Measurements from ENCODE around the gene TSEN54. TPM values are rescaled to one million over a fixed set of nuclear protein-coding genes. Genes with fewer than 3 reads are reported as not detected.

TSEN54 gene
- total RNA-seq, 4 donors from 2014 or later = 15.8 to 26.5 (median 17.1) TPM

- WGBS, 2 donors (ENCODE audit: low coverage in 1 of 2) = 100% methylated on average over 2 of the region's 39 CpGs; no CpG with 5 or more reads in 1 of the 2 donors
- no peaks in the 10 kb centered on the region for H3K4me1 ChIP-seq
- no peaks in the 10 kb centered on the region for H3K9me3 ChIP-seq
- no peak overlapping the region for H3K4me3 ChIP-seq
- TF ChIP-seq POLR2AphosphoS5 (IDR thresholded peaks at IDR 0.05) (no peak), EP300 (IDR thresholded peaks at IDR 0.05) (no peak), POLR2A (IDR thresholded peaks at IDR 0.05) (no peak), CTCF (IDR thresholded peaks at IDR 0.05) (no peak)
- no peak for ATAC-seq
- no peaks in the 10 kb centered on the region for H3K27me3 ChIP-seq
- no peaks in the 10 kb centered on the region for H3K36me3 ChIP-seq
- H3K27ac ChIP-seq = no peak overlapping the region
Observed at GRCh38 chr17:75572713-75573539, 56.6 kb downstream of the TSEN54 start.

DNA sequence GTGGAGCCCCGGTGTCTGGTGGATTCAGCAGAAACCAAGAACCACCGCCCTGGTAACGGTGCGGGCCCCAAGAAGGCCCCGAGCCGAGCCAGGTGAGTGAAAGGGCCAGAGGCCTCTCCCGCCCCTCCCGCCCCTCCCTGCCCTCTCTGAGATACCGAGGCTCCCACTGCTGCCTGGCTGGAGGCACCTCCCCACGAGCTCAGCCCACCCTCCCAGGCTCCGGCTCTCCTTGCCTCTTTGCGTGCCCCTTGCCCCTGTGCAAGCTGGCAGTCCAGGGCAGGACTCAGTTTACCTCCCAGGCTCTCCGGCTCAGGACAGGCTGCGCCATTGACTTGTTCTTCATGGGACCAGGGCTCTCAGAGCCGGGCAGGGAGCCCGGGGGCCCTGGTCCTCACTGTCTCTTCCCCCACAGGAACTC is 57.2 kb downstream of the TSEN54 start:
- no peaks in the 10 kb centered on the region for H3K4me1 ChIP-seq
- H3K36me3 ChIP-seq = no peaks in the 10 kb centered on the region
- 83% methylated on average over 4 of the region's 16 CpGs; no CpG with 5 or more reads in 1 of the 2 donors for WGBS, 2 donors (ENCODE audit: low coverage in 1 of 2)
- TF ChIP-seq POLR2A (IDR thresholded peaks at IDR 0.05) (no peak), EP300 (IDR thresholded peaks at IDR 0.05) (no peak), CTCF (IDR thresholded peaks at IDR 0.05) (no peak), POLR2AphosphoS5 (IDR thresholded peaks at IDR 0.05) (no peak)
- no peaks in the 10 kb centered on the region for H3K9me3 ChIP-seq
- no peaks in the 10 kb centered on the region for H3K27me3 ChIP-seq
- no peak overlapping the region for H3K27ac ChIP-seq
- no peak for ATAC-seq
- H3K4me3 ChIP-seq = no peak overlapping the region

DNA sequence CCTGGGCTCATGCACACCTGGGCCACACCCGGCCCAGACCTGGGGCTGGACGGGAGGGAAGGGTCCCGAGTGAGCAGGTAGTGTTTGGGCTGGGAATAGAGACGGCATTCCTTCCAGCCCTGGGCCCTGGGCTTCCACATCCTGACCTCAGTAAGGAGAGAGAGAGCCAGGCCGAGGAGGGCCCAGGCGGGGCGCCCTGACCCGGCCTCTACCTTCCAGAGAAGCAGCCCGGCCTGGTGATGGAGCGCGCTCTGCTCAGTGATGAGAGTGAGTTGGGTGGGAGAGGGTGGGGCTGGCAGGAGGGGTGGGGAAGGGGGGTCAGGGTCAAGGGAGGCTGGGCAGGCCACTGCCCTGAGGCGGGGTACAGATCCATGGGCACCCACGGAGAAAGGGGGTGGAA is 57.7 kb downstream of the TSEN54 start:
- Histone ChIP-seq H3K36me3 (no peaks in the 10 kb centered on the region), H3K27ac (no peak overlapping the region), H3K4me3 (no peak overlapping the region), H3K27me3 (no peaks in the 10 kb centered on the region), H3K9me3 (no peaks in the 10 kb centered on the region), H3K4me1 (no peaks in the 10 kb centered on the region)
- ATAC-seq = no peak
- 97% methylated on average over 5 of the region's 13 CpGs; no CpG with 5 or more reads in 1 of the 2 donors for WGBS, 2 donors (ENCODE audit: low coverage in 1 of 2)
- TF ChIP-seq POLR2AphosphoS5 (IDR thresholded peaks at IDR 0.05) (no peak), EP300 (IDR thresholded peaks at IDR 0.05) (no peak), CTCF (IDR thresholded peaks at IDR 0.05) (no peak), POLR2A (IDR thresholded peaks at IDR 0.05) (no peak)

Other genes with a start within 250 kb of the TSEN54 start
- gene MIF4GD, start 245.3 kb upstream of the TSEN54 start, total RNA-seq = 10 to 100 TPM; 28.5 to 50.7 (median 44.4) TPM
- 10 to 100 TPM in 3 of 4 donors, 1 to 10 TPM in 1; 7.3 to 14.5 (median 13.4) TPM for gene SLC25A19, start 227.1 kb upstream of the TSEN54 start, total RNA-seq
- gene GRB2, start 110.8 kb upstream of the TSEN54 start, total RNA-seq = 100 to 1,000 TPM in 2 of 4 donors, 10 to 100 TPM in 2; 80.6 to 113 (median 97.6) TPM
- 10 to 100 TPM; 31.0 to 50.3 (median 42.8) TPM for gene TMEM94, start 59.9 kb upstream of the TSEN54 start, total RNA-seq
- gene CASKIN2, start 991 bp upstream of the TSEN54 start, total RNA-seq = 10 to 100 TPM; 13.7 to 46.0 (median 15.6) TPM
- 1 to 10 TPM; 2.3 to 7.9 (median 5.8) TPM for gene LLGL2, start 9.2 kb downstream of the TSEN54 start, total RNA-seq
- 10 to 100 TPM; 10.7 to 76.1 (median 50.8) TPM for gene MYO15B, start 71.3 kb downstream of the TSEN54 start, total RNA-seq
- gene SMIM5, start 116.9 kb downstream of the TSEN54 start, total RNA-seq = 1 to 10 TPM; 3.8 to 6.8 (median 5.0) TPM
- 10 to 100 TPM in 3 of 4 donors, 1 to 10 TPM in 1; 6.4 to 15.1 (median 13.6) TPM for gene RECQL5, start 150.6 kb downstream of the TSEN54 start, total RNA-seq
- gene SAP30BP, start 150.8 kb downstream of the TSEN54 start, total RNA-seq = 10 to 100 TPM; 68.2 to 87.2 (median 77.2) TPM
- 10 to 100 TPM; 31.1 to 66.3 (median 41.8) TPM for gene ITGB4, start 204.9 kb downstream of the TSEN54 start, total RNA-seq
- gene GALK1, start 248.7 kb downstream of the TSEN54 start, total RNA-seq = 10 to 100 TPM; 13.7 to 23.2 (median 20.4) TPM